DND-41 (cell line): Measurements from ENCODE around the gene JCHAIN.
"Not testable (repeated sequence)": the region's sequence is repeated elsewhere in the genome, so short reads cannot be mapped to it uniquely, and the experiment has no call there.

Experiments
- EZH2 ChIP-seq: IDR thresholded peaks from 3 replicates; pipeline ENCODE4 v1.6.1; 2012; ENCODE audit warnings: borderline replicate concordance, low read depth, mild to moderate bottlenecking, moderate library complexity, low read length, inconsistent platforms; ENCODE audit not compliant: severe bottlenecking
- TF ChIP-seq, protein P1 (sequence below): IDR thresholded peaks from 2 replicates; pipeline ENCODE4 v1.5.1; 2012; ENCODE audit warnings: borderline replicate concordance, low read length, moderate library complexity, mild to moderate bottlenecking; ENCODE audit not compliant: poor library complexity, severe bottlenecking; ENCODE audit errors: extremely low read depth

DNA sequence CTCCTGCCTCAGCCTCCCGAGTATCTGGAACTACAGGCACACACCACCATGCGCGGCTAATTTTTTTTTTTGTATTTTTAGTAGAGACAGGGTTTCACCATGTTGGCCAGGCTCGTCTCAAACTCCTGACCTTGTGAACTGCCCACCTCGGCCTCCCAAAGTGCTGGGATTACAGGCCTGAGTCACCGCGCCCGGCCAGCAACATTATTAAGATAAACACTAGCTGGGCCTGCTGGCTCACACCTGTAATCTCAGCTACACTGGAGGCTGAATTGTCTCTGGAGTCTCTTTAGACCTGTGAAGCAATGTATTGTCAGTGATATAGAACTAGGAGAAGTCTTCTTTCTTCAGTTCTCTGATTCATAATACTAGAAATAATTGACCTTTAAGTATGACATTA is 32.1 kb upstream of the JCHAIN start:
- TF ChIP-seq, protein P1, sequence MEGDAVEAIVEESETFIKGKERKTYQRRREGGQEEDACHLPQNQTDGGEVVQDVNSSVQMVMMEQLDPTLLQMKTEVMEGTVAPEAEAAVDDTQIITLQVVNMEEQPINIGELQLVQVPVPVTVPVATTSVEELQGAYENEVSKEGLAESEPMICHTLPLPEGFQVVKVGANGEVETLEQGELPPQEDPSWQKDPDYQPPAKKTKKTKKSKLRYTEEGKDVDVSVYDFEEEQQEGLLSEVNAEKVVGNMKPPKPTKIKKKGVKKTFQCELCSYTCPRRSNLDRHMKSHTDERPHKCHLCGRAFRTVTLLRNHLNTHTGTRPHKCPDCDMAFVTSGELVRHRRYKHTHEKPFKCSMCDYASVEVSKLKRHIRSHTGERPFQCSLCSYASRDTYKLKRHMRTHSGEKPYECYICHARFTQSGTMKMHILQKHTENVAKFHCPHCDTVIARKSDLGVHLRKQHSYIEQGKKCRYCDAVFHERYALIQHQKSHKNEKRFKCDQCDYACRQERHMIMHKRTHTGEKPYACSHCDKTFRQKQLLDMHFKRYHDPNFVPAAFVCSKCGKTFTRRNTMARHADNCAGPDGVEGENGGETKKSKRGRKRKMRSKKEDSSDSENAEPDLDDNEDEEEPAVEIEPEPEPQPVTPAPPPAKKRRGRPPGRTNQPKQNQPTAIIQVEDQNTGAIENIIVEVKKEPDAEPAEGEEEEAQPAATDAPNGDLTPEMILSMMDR, result not testable (repeated sequence)
- not testable (repeated sequence) for TF ChIP-seq EZH2
